HEK293 (cell line): Measurements from ENCODE around the gene ATF5.

Experiments
- CTCF ChIA-PET: fragments of 350-600 bp; formaldehyde crosslinking; extraction: SDS; loops from one replicate; lab custom pipeline; 2021; ENCODE audit warnings: antibody characterized with exemption; lab: Yijun Ruan, JAX
- POLR2A ChIA-PET: fragments of 300-600 bp; formaldehyde crosslinking; extraction: SDS; loops from one replicate; lab custom pipeline; 2020; ENCODE audit warnings: antibody characterized with exemption, inconsistent platforms; lab: Yijun Ruan, JAX
- H3K27ac ChIP-seq: fragments of 200-500 bp; sonication (Bioruptor generic); 2 replicates; pipeline ENCODE4 v1.5.1; 2014; ENCODE audit warnings: low read depth, low read length, control low read depth, inconsistent platforms; ENCODE audit errors: extremely low read depth
- H3K36me3 ChIP-seq, 2 experiments: fragments of 200-500 bp in 1 of 2; sonication (Bioruptor generic) in 1 of 2; 1 replicate in 1 of 2; 2 replicates in 1 of 2; pipeline ENCODE4 v1.5.1; 2014 to 2017; ENCODE audit warnings: inconsistent platforms in 2 of 2, low read length in 2 of 2; ENCODE audit not compliant: control insufficient read depth in 2 of 2, insufficient read depth in 1 of 2
- H3K4me1 ChIP-seq: fragments of 200-500 bp; sonication (Bioruptor generic); 2 replicates; pipeline ENCODE4 v1.5.1; 2014; ENCODE audit warnings: mild to moderate bottlenecking, low read length, inconsistent platforms; ENCODE audit not compliant: control insufficient read depth, insufficient read depth
- H3K4me3 ChIP-seq: 2 replicates; pipeline ENCODE4 v1.5.1; 2011; ENCODE audit warnings: low read depth, mild to moderate bottlenecking, control low read depth, low read length, moderate library complexity
- H3K9me3 ChIP-seq: fragments of 200-500 bp; sonication (Bioruptor generic); 2 replicates; pipeline ENCODE4 v1.5.1; 2014; ENCODE audit warnings: low read depth, low read length, inconsistent platforms; ENCODE audit not compliant: control insufficient read depth, insufficient read depth
- BCL11B ChIP-seq: fragments of 450-650 bp; formaldehyde crosslinking; IDR thresholded peaks from 2 replicates; pipeline ENCODE4 v1.5.1; 2016; ENCODE audit warnings: low read depth, missing biosample characterization, missing genetic modification characterization
- GLI4 ChIP-seq: fragments of 450-650 bp; formaldehyde crosslinking; IDR thresholded peaks from 2 replicates; pipeline ENCODE4 v1.5.1; 2016; ENCODE audit warnings: missing biosample characterization, missing genetic modification characterization
- HOXD13 ChIP-seq: sonication (generic); formaldehyde crosslinking; IDR thresholded peaks from 2 replicates; pipeline ENCODE4 v1.8.0; 2022; ENCODE audit warnings: missing genetic modification reagents, borderline replicate concordance
- KLF8 ChIP-seq: fragments of 450-650 bp; formaldehyde crosslinking; IDR thresholded peaks from 2 replicates; pipeline ENCODE4 v1.5.1; 2016; ENCODE audit warnings: missing biosample characterization, missing genetic modification characterization
- REPIN1 ChIP-seq: fragments of 450-650 bp; formaldehyde crosslinking; IDR thresholded peaks from 2 replicates; pipeline ENCODE4 v1.5.1; 2017; ENCODE audit warnings: missing biosample characterization, missing genetic modification characterization, low read depth
- SCRT2 ChIP-seq: fragments of 450-650 bp; formaldehyde crosslinking; IDR thresholded peaks from 2 replicates; pipeline ENCODE4 v1.5.1; 2016; ENCODE audit warnings: missing biosample characterization, missing genetic modification characterization
- SETDB1 ChIP-seq: IDR thresholded peaks from one replicate; pipeline ENCODE4 v1.6.1; 2017; ENCODE audit warnings: mild to moderate bottlenecking, low read length, moderate library complexity, mixed read lengths; ENCODE audit not compliant: insufficient read length
- WT1 ChIP-seq: fragments of 450-650 bp; formaldehyde crosslinking; IDR thresholded peaks from 2 replicates; pipeline ENCODE4 v1.5.1; 2016; ENCODE audit warnings: missing biosample characterization, missing genetic modification characterization
- YY1 ChIP-seq: fragments of 450-650 bp; formaldehyde crosslinking; IDR thresholded peaks from 2 replicates; pipeline ENCODE4 v1.5.1; 2018; ENCODE audit warnings: missing biosample characterization, missing genetic modification characterization
- ZEB2 ChIP-seq: fragments of 450-650 bp; formaldehyde crosslinking; IDR thresholded peaks from 2 replicates; pipeline ENCODE4 v1.5.1; 2016; ENCODE audit warnings: missing biosample characterization, missing genetic modification characterization
- ZNF239 ChIP-seq: fragments of 450-650 bp; formaldehyde crosslinking; IDR thresholded peaks from 2 replicates; pipeline ENCODE4 v1.5.1; 2016; ENCODE audit warnings: missing biosample characterization, missing genetic modification characterization
- ZNF473 ChIP-seq: fragments of 450-650 bp; formaldehyde crosslinking; IDR thresholded peaks from 2 replicates; pipeline ENCODE4 v1.5.1; 2017; ENCODE audit warnings: missing biosample characterization, missing genetic modification characterization
- ZNF521 ChIP-seq: fragments of 450-650 bp; formaldehyde crosslinking; IDR thresholded peaks from 2 replicates; pipeline ENCODE4 v1.5.1; 2017; ENCODE audit warnings: missing biosample characterization, mild to moderate bottlenecking, missing genetic modification characterization
- ZNF600 ChIP-seq: fragments of 450-650 bp; formaldehyde crosslinking; IDR thresholded peaks from 2 replicates; pipeline ENCODE4 v1.5.1; 2016; ENCODE audit warnings: missing biosample characterization, missing genetic modification characterization
- ZNF621 ChIP-seq: fragments of 450-650 bp; formaldehyde crosslinking; IDR thresholded peaks from 2 replicates; pipeline ENCODE4 v1.5.1; 2017; ENCODE audit warnings: missing biosample characterization, missing genetic modification characterization
- TF ChIP-seq, protein P1 (sequence below): fragments of 450-650 bp; formaldehyde crosslinking; IDR thresholded peaks from 2 replicates; pipeline ENCODE4 v1.5.1; 2016; ENCODE audit warnings: missing biosample characterization, missing genetic modification characterization
- TF ChIP-seq, protein P2 (sequence below): fragments of 450-650 bp; formaldehyde crosslinking; IDR thresholded peaks from 2 replicates; pipeline ENCODE4 v1.5.1; 2016; ENCODE audit warnings: missing biosample characterization, missing genetic modification characterization, borderline replicate concordance
- TF ChIP-seq, protein P3 (sequence below): fragments of 450-650 bp; formaldehyde crosslinking; IDR thresholded peaks from 2 replicates; pipeline ENCODE4 v1.5.1; 2016; ENCODE audit warnings: missing biosample characterization, missing genetic modification characterization, borderline replicate concordance
- TF ChIP-seq, protein P4 (sequence below): fragments of 450-650 bp; formaldehyde crosslinking; IDR thresholded peaks from 2 replicates; pipeline ENCODE4 v1.5.1; 2017; ENCODE audit warnings: missing biosample characterization, missing genetic modification characterization
- TF ChIP-seq, protein P5 (sequence below): fragments of 450-650 bp; formaldehyde crosslinking; IDR thresholded peaks from 2 replicates; pipeline ENCODE4; 2016; ENCODE audit warnings: missing biosample characterization, missing genetic modification characterization

The ATF5 gene

DNA sequence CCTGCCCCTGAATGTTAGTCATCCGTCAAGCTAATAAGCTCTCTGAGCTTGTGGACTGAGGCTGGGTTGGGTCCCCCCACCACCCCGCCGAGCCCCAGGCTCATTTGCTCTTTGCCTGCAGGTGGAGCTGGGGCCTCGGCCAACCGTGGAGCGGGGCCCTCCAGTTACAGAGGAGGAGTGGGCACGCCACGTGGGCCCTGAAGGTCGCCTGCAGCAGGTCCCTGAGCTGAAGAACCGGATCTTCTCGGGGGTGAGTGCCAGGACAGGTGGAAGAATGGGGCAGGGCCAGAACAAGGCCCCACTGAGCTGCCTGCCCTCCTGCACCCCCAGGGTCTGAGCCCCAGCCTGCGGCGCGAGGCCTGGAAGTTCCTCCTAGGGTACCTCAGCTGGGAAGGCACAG, 46.4 kb upstream of the ATF5 start:
- ChIA-PET POLR2A (interaction anchor here (1.5 kb wide), 1 partner anchor 47 kb away, joined by 12 read pairs; the partner anchor contains the start of gene NUP62), CTCF (interaction anchor here (0.6 kb wide), 1 partner anchor 27 kb away, joined by 3 read pairs; no protein-coding TSS in a partner anchor)
- Histone ChIP-seq H3K9me3 (no peaks in the 10 kb centered on the region), H3K4me3 (no peak overlapping the region), H3K36me3 (peaks cover 13 to 62% of the 10 kb centered on the region in 2 experiments; a peak in 2 of 3 replicates), H3K4me1 (peaks cover 4% of the 10 kb centered on the region), H3K27ac (no peak overlapping the region)
- no peak for TF ChIP-seq REPIN1 (tag by site-specific recombination)
- no peak for TF ChIP-seq YY1 (tag by site-specific recombination)
- TF ChIP-seq ZEB2, result no peak
- TF ChIP-seq, protein P1, sequence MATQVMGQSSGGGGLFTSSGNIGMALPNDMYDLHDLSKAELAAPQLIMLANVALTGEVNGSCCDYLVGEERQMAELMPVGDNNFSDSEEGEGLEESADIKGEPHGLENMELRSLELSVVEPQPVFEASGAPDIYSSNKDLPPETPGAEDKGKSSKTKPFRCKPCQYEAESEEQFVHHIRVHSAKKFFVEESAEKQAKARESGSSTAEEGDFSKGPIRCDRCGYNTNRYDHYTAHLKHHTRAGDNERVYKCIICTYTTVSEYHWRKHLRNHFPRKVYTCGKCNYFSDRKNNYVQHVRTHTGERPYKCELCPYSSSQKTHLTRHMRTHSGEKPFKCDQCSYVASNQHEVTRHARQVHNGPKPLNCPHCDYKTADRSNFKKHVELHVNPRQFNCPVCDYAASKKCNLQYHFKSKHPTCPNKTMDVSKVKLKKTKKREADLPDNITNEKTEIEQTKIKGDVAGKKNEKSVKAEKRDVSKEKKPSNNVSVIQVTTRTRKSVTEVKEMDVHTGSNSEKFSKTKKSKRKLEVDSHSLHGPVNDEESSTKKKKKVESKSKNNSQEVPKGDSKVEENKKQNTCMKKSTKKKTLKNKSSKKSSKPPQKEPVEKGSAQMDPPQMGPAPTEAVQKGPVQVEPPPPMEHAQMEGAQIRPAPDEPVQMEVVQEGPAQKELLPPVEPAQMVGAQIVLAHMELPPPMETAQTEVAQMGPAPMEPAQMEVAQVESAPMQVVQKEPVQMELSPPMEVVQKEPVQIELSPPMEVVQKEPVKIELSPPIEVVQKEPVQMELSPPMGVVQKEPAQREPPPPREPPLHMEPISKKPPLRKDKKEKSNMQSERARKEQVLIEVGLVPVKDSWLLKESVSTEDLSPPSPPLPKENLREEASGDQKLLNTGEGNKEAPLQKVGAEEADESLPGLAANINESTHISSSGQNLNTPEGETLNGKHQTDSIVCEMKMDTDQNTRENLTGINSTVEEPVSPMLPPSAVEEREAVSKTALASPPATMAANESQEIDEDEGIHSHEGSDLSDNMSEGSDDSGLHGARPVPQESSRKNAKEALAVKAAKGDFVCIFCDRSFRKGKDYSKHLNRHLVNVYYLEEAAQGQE (tag by site-specific recombination), result no peak
- no peak for TF ChIP-seq ZNF600 (tag by site-specific recombination)
- TF ChIP-seq, protein P2, sequence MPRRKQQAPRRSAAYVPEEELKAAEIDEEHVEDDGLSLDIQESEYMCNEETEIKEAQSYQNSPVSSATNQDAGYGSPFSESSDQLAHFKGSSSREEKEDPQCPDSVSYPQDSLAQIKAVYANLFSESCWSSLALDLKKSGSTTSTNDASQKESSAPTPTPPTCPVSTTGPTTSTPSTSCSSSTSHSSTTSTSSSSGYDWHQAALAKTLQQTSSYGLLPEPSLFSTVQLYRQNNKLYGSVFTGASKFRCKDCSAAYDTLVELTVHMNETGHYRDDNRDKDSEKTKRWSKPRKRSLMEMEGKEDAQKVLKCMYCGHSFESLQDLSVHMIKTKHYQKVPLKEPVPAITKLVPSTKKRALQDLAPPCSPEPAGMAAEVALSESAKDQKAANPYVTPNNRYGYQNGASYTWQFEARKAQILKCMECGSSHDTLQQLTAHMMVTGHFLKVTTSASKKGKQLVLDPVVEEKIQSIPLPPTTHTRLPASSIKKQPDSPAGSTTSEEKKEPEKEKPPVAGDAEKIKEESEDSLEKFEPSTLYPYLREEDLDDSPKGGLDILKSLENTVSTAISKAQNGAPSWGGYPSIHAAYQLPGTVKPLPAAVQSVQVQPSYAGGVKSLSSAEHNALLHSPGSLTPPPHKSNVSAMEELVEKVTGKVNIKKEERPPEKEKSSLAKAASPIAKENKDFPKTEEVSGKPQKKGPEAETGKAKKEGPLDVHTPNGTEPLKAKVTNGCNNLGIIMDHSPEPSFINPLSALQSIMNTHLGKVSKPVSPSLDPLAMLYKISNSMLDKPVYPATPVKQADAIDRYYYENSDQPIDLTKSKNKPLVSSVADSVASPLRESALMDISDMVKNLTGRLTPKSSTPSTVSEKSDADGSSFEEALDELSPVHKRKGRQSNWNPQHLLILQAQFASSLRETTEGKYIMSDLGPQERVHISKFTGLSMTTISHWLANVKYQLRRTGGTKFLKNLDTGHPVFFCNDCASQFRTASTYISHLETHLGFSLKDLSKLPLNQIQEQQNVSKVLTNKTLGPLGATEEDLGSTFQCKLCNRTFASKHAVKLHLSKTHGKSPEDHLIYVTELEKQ (tag by site-specific recombination), result no peak
- TF ChIP-seq, protein P3, sequence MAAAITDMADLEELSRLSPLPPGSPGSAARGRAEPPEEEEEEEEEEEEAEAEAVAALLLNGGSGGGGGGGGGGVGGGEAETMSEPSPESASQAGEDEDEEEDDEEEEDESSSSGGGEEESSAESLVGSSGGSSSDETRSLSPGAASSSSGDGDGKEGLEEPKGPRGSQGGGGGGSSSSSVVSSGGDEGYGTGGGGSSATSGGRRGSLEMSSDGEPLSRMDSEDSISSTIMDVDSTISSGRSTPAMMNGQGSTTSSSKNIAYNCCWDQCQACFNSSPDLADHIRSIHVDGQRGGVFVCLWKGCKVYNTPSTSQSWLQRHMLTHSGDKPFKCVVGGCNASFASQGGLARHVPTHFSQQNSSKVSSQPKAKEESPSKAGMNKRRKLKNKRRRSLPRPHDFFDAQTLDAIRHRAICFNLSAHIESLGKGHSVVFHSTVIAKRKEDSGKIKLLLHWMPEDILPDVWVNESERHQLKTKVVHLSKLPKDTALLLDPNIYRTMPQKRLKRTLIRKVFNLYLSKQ (tag by site-specific recombination), result no peak
- TF ChIP-seq SCRT2 (tag by site-specific recombination), result no peak
- no peak for TF ChIP-seq ZNF621 (tag by site-specific recombination)
- no peak for TF ChIP-seq ZNF239 (tag by site-specific recombination)
- no peak for TF ChIP-seq HOXD13 (CRISPR knock-in tag)
- TF ChIP-seq, protein P4, sequence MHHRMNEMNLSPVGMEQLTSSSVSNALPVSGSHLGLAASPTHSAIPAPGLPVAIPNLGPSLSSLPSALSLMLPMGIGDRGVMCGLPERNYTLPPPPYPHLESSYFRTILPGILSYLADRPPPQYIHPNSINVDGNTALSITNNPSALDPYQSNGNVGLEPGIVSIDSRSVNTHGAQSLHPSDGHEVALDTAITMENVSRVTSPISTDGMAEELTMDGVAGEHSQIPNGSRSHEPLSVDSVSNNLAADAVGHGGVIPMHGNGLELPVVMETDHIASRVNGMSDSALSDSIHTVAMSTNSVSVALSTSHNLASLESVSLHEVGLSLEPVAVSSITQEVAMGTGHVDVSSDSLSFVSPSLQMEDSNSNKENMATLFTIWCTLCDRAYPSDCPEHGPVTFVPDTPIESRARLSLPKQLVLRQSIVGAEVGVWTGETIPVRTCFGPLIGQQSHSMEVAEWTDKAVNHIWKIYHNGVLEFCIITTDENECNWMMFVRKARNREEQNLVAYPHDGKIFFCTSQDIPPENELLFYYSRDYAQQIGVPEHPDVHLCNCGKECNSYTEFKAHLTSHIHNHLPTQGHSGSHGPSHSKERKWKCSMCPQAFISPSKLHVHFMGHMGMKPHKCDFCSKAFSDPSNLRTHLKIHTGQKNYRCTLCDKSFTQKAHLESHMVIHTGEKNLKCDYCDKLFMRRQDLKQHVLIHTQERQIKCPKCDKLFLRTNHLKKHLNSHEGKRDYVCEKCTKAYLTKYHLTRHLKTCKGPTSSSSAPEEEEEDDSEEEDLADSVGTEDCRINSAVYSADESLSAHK, result no peak
- no peak for TF ChIP-seq KLF8 (tag by site-specific recombination)
- TF ChIP-seq ZNF473 (tag by site-specific recombination), result no peak
- no peak for TF ChIP-seq WT1 (tag by site-specific recombination)
- no peak for TF ChIP-seq BCL11B (tag by site-specific recombination)
- TF ChIP-seq, protein P5, sequence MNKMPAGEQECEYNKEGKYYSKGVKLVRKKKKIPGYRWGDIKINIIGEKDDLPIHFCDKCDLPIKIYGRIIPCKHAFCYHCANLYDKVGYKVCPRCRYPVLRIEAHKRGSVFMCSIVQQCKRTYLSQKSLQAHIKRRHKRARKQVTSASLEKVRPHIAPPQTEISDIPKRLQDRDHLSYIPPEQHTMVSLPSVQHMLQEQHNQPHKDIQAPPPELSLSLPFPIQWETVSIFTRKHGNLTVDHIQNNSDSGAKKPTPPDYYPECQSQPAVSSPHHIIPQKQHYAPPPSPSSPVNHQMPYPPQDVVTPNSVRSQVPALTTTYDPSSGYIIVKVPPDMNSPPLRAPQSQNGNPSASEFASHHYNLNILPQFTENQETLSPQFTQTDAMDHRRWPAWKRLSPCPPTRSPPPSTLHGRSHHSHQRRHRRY (tag by site-specific recombination), result no peak
- TF ChIP-seq SETDB1, result no peak
- no peak for TF ChIP-seq ZNF521 (tag by site-specific recombination)
- TF ChIP-seq GLI4, result no peak
